ENCODE results near the gene NTNG1. TPM values are rescaled to one million over a fixed set of nuclear protein-coding genes. Genes with fewer than 3 reads are reported as not detected.

NTNG1 gene
- total RNA-seq, 1 experiment from 2014 or later: 1.5 TPM

- H2BK20ac ChIP-seq (ENCODE audit: low read depth, low read length, poor library complexity, severe bottlenecking): no peak overlapping the region
- Mint-ChIP-seq H3K27ac (no peak overlapping the region), H3K36me3 (ENCODE audit: insufficient read depth in 1 of 3, low read depth in 3 of 3) (peaks cover 0 to 2% (median 0%) of the 10 kb centered on the region in 3 experiments; a peak in 1 of 7 replicates), H3K27me3 (ENCODE audit: low read depth) (no peaks in the 10 kb centered on the region), H3K4me1 (peaks cover 45 to 46% of the 10 kb centered on the region in 2 experiments), H3K9me3 (no peaks in the 10 kb centered on the region), H3K4me3 (no peak overlapping the region)
- no peak overlapping the region for H4K91ac ChIP-seq (ENCODE audit: insufficient read length, low read depth, low read length)
- H3K9me3 ChIP-seq (ENCODE audit: control insufficient read depth, low read depth, low read length): no peaks in the 10 kb centered on the region
- no peak overlapping the region for H3K56ac ChIP-seq (ENCODE audit: insufficient read length, low read depth, low read length)
- H3K4ac ChIP-seq (ENCODE audit: low read depth, low read length): no peak overlapping the region
- H2AK5ac ChIP-seq (ENCODE audit: insufficient read length, low read length): no peak overlapping the region
- no peaks in the 10 kb centered on the region for H3K23me2 ChIP-seq (ENCODE audit: insufficient read length, low read depth, low read length, poor library complexity, severe bottlenecking)
- H3K4me1 ChIP-seq (ENCODE audit: insufficient read depth, low read length): peaks cover 10% of the 10 kb centered on the region
- no peak overlapping the region for H3K23ac ChIP-seq (ENCODE audit: insufficient read length, low read depth, low read length)
- H3K4me2 ChIP-seq (ENCODE audit: insufficient read depth, insufficient read length, low read length): no peak overlapping the region
- H2AFZ ChIP-seq (ENCODE audit: low read length): no peak overlapping the region
- H3K79me1 ChIP-seq (ENCODE audit: insufficient read depth, low read depth, low read length, poor library complexity, severe bottlenecking): no peaks in the 10 kb centered on the region
- no peak overlapping the region for H2BK12ac ChIP-seq (ENCODE audit: insufficient read length, low read depth, low read length)
- no peak overlapping the region for H4K8ac ChIP-seq (replicated peaks; ENCODE audit: insufficient read length, low read depth, low read length)
- no peaks in the 10 kb centered on the region for H4K20me1 ChIP-seq (ENCODE audit: control insufficient read depth, insufficient read depth, insufficient read length)
- no peak overlapping the region for H3K18ac ChIP-seq (ENCODE audit: insufficient read length, low read depth, low read length)
- no peak overlapping the region for H3K9ac ChIP-seq (ENCODE audit: extremely low read depth, insufficient read length, low read length)
- no peak overlapping the region for H4K5ac ChIP-seq (ENCODE audit: insufficient read length, low read depth, low read length)
- no peak overlapping the region for H3K27ac ChIP-seq (ENCODE audit: insufficient read length, low read depth, low read length)
- DNase-seq: no peak
- no peaks in the 10 kb centered on the region for H3K79me2 ChIP-seq (ENCODE audit: insufficient read depth, low read length)
- TF ChIP-seq CTCF (conservative IDR thresholded peaks at IDR 0.05): no peak
- H2BK120ac ChIP-seq (ENCODE audit: low read depth, low read length, poor library complexity, severe bottlenecking): no peak overlapping the region
- no peak overlapping the region for H3T11ph ChIP-seq (ENCODE audit: low read length)
- H3K27me3 ChIP-seq (ENCODE audit: insufficient read depth, low read length): no peaks in the 10 kb centered on the region
- H2BK5ac ChIP-seq (ENCODE audit: insufficient read length, low read length): no peak overlapping the region
- H3K14ac ChIP-seq (ENCODE audit: insufficient read depth, low read length): no peak overlapping the region
- WGBS (ENCODE audit: extremely low coverage, insufficient read length, low lambda C conversion rate): no CpG with 5 or more reads among the region's 2 CpGs
- H2BK15ac ChIP-seq (ENCODE audit: low read depth, low read length): no peak overlapping the region
Measured at GRCh38 chr1:107251083-107251482, 110.2 kb downstream of the NTNG1 start.
